HFFc6 (cell line): ENCODE results near the gene DTNBP1. TPM values are rescaled to one million over a fixed set of nuclear protein-coding genes. Genes with fewer than 3 reads are reported as not detected.
A peak's percentile ranks its signal among the peaks of the same experiment; 100 is the strongest.

Source experiments
- DNase-seq: peaks from one replicate; pipeline ENCODE4 v3.0.0-alpha.2; 2018
- H3K27ac Mint-ChIP-seq: 2 replicates; pipeline ENCODE4 v1.8.0; 2020; ENCODE audit warnings: mild to moderate bottlenecking, mixed read lengths
- H3K27me3 Mint-ChIP-seq: 2 replicates; pipeline ENCODE4 v1.8.0; 2021; ENCODE audit warnings: mild to moderate bottlenecking, moderate library complexity, mixed read lengths; ENCODE audit not compliant: insufficient read depth
- H3K36me3 Mint-ChIP-seq: 2 replicates; pipeline ENCODE4 v1.8.0; 2021; ENCODE audit warnings: low read depth, mixed read lengths
- H3K4me1 Mint-ChIP-seq: 2 replicates; pipeline ENCODE4 v1.8.0; 2020; ENCODE audit warnings: low read depth, mixed read lengths
- H3K4me3 Mint-ChIP-seq: 2 replicates; pipeline ENCODE4 v1.8.0; 2020; ENCODE audit warnings: mild to moderate bottlenecking, moderate library complexity, mixed read lengths
- H3K9me3 Mint-ChIP-seq: 2 replicates; pipeline ENCODE4 v1.8.0; 2020; ENCODE audit warnings: mild to moderate bottlenecking, mixed read lengths
- total RNA-seq, 6 experiments: library from RNA; stranded (reverse); fragmentation: NEBNext Ultra II Directional; extraction: Animal tissue kit (Norgen Biotek cat#: 25700); gene quantifications; 2 replicates in 1 of 6; 3 replicates in 5 of 6; pipeline ENCODE4 v1.2.3, GENCODE V29; 2021
- TF ChIP-seq, protein P1 (sequence below): fragments of 200-600 bp; sonication (generic); IDR thresholded peaks from 2 replicates; pipeline ENCODE4 v1.5.0; 2021; ENCODE audit warnings: antibody characterized with exemption, mild to moderate bottlenecking

DTNBP1 gene
- total RNA-seq, 6 experiments from 2014 or later, result 10.4 to 15.3 (median 13.9) TPM

DNA sequence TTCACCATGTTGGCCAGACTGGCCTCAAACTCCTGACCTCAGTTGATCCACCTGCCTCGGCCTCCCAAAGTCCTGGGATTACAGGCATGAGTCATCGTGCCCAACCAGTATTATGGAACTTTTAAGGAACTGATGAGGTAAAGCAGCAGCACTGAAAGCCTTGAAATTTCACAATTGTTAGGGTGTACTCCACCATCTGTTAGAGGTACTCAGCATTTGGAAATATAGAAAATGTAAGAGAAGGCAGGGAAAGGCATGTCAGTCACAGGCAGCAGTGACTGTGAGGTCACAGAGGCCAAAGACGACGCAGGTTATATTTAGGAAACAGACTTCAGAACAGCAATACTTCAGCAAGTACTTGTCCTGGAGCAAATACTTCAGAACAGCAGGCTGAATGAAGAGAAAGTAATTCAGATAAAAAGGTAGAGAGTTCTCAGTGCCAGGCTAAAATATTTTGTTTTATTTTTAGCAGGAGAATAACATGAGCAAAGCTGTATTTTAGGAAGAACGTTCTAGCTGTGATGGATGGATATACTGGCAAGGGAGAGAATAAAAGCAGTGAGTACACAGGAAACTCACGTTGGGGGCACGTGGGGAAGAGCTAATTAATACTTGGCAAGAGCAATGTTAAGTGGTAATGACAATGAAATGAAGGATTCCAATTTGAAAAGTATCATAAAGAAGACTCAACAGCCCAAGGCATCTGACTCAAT lies 67.2 kb downstream of the DTNBP1 start:
- H3K9me3 Mint-ChIP-seq, result no peaks in the 10 kb centered on the region
- H3K36me3 Mint-ChIP-seq, result peaks cover 4% of the 10 kb centered on the region; the same call in 1 of the 2 replicates
- TF ChIP-seq, protein P1, sequence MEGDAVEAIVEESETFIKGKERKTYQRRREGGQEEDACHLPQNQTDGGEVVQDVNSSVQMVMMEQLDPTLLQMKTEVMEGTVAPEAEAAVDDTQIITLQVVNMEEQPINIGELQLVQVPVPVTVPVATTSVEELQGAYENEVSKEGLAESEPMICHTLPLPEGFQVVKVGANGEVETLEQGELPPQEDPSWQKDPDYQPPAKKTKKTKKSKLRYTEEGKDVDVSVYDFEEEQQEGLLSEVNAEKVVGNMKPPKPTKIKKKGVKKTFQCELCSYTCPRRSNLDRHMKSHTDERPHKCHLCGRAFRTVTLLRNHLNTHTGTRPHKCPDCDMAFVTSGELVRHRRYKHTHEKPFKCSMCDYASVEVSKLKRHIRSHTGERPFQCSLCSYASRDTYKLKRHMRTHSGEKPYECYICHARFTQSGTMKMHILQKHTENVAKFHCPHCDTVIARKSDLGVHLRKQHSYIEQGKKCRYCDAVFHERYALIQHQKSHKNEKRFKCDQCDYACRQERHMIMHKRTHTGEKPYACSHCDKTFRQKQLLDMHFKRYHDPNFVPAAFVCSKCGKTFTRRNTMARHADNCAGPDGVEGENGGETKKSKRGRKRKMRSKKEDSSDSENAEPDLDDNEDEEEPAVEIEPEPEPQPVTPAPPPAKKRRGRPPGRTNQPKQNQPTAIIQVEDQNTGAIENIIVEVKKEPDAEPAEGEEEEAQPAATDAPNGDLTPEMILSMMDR, result no peak
- H3K4me3 Mint-ChIP-seq, result no peak overlapping the region
- no peak for DNase-seq
- no peaks in the 10 kb centered on the region for H3K27me3 Mint-ChIP-seq
- no peak overlapping the region for H3K27ac Mint-ChIP-seq
- peaks cover 15% of the 10 kb centered on the region for H3K4me1 Mint-ChIP-seq

DNA sequence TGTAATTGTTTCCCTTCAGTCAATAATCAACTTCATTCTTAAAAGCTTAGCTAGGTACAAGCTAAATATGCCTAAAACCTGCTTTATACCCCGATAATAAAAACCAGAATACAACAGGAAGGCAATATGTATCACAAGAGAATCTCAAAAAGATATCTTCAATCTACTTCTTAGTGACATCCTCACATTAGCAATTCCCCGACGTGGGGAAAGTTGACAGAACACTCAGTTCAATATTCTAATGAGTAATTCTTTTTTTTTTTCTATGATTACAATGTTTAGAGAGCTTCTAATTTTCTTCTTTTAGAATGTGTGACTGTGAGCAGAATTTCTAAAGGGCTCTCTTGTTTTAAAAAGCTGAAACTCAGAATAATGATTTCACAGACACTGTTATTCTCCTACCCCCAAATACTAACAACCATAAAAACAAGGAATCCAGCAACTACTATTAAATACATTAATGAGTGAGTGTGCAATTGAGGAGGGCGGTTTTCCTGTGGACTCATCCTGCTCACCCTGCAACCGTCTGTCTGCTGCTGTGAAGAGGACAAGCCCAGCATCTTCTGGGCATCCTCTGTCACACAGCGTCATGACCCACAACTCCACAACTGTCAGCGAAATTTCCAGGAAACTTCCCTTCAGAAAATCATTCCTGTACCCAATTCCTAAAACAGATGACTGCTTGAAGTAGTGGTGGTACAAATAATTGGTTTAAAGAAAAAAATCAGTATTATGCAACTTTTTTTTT lies 68.1 kb downstream of the DTNBP1 start:
- TF ChIP-seq, protein P1, result no peak
- no peak overlapping the region for H3K4me3 Mint-ChIP-seq
- no peak for DNase-seq
- no peaks in the 10 kb centered on the region for H3K9me3 Mint-ChIP-seq
- no peaks in the 10 kb centered on the region; the same call in 1 of the 2 replicates for H3K27me3 Mint-ChIP-seq
- H3K4me1 Mint-ChIP-seq, result peaks cover 16% of the 10 kb centered on the region
- H3K36me3 Mint-ChIP-seq, result no peaks in the 10 kb centered on the region
- no peak overlapping the region for H3K27ac Mint-ChIP-seq

DNA sequence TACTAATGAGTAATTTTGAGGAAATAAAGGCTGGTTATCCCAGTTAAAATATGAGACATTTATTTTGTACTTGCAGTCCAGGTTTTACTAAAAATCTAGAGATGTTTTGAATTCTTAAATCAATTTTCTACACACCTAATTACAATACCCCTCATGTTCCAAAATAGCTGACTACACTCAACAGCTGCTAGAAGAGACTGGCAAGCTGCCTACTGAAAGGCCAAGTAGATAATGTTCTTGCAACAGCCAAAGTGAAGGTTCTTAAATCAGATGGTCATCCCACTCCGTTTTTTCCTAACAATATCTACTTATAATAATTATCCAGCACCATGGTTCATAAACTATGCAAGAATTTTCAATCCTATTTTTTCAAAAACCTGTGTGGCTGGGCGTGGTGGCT lies 69.0 kb downstream of the DTNBP1 start:
- no peak for DNase-seq
- Mint-ChIP-seq H3K36me3 (no peaks in the 10 kb centered on the region), H3K27me3 (no peaks in the 10 kb centered on the region; the same call in 1 of the 2 replicates), H3K4me1 (peaks cover 25% of the 10 kb centered on the region), H3K9me3 (no peaks in the 10 kb centered on the region), H3K4me3 (no peak overlapping the region), H3K27ac (no peak overlapping the region)
- TF ChIP-seq, protein P1, result no peak

DNA sequence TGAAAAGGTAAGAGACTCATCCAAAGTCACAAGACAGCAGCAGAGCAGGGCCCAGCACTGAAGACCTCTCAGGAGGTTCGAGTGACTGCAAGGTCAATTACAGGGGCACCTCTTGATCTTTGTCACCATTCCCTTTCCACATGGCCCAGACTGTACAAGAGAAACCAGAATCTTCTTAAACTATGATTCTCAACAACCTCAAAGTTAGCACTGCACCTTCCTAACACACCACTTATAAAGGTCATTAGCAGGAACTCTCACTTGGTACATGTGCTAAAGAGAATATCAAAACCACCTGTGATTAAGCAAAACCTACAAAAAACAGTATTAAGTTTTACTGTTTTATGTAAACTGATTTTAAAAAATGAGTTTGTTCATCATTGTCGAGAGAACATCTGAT lies 70.2 kb downstream of the DTNBP1 start:
- no peak for DNase-seq
- TF ChIP-seq, protein P1, result no peak
- H3K27me3 Mint-ChIP-seq, result no peaks in the 10 kb centered on the region; the same call in 1 of the 2 replicates

DNA sequence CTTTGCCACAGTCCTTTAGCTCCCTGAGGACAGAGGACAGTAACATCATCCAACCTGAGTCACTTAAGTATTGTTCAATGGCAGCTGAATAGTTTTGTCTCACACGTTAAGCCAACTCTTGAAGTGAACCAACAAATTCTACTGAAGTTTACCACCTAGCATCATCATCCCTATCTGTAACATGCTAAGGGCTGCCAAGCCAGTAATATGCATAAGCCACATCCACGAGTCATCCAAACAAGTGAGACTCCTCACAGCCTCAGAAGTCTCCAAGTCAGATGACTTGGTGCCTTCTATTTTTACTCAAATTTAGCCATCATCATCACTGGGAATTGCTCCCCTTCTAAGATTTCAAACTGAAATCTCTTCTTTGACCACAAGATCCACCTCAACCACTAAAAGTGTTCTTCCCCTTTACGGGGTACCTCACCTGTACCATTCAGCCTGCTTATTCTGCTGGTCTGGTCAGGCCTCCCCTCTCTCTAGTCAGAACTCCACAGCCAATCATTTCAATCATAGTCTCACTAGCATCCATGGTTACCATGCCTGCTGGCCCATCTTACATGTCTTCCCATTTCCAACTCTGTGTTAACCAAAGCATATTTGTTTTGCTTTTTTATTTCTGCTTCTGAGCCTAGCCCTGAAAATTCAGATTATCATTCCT lies 73.7 kb downstream of the DTNBP1 start:
- peak overlapping the region; percentile 1 for H3K27ac Mint-ChIP-seq
- no peaks in the 10 kb centered on the region for H3K36me3 Mint-ChIP-seq
- no peaks in the 10 kb centered on the region; the same call in 1 of the 2 replicates for H3K27me3 Mint-ChIP-seq
- no peak overlapping the region for H3K4me3 Mint-ChIP-seq
- H3K9me3 Mint-ChIP-seq, result no peaks in the 10 kb centered on the region
- H3K4me1 Mint-ChIP-seq, result peaks cover 29% of the 10 kb centered on the region
- TF ChIP-seq, protein P1, result no peak
- DNase-seq, result peak; percentile 52

More for the DNA sequence above, 70.2 kb downstream of the DTNBP1 start:
- no peak overlapping the region for H3K4me3 Mint-ChIP-seq
- H3K27ac Mint-ChIP-seq, result no peak overlapping the region
- no peaks in the 10 kb centered on the region for H3K9me3 Mint-ChIP-seq
- H3K4me1 Mint-ChIP-seq, result peaks cover 29% of the 10 kb centered on the region
- H3K36me3 Mint-ChIP-seq, result no peaks in the 10 kb centered on the region
